ENCODE data around the gene WASF3.

DNA sequence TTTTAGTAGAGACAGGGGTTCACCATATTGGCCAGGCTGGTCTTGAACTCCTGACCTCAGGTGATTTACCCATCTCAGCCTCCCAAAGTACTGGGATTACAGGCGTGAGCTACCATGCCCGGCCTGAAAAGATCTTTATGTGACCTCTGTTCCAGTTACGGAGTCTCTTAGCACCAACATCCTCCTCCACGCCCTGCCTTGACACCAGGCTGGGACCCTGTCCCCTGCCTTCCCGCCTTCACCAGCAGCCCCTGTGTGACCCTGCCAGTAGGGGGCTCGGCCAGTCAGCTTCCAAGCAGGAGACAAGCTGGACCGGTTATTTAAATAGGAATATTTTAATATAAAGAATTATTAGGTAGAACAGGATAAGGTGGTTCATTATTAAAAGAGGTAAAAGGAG, 148.9 kb downstream of the WASF3 start:
- TF ChIP-seq POLR2AphosphoS5 (IDR thresholded peaks at IDR 0.05; ENCODE audit: low read depth, low read length) (no peak), SIN3A (IDR thresholded peaks at IDR 0.05; ENCODE audit: borderline replicate concordance, insufficient read depth, low read length) (no peak)
- TF ChIP-seq, protein P1, sequence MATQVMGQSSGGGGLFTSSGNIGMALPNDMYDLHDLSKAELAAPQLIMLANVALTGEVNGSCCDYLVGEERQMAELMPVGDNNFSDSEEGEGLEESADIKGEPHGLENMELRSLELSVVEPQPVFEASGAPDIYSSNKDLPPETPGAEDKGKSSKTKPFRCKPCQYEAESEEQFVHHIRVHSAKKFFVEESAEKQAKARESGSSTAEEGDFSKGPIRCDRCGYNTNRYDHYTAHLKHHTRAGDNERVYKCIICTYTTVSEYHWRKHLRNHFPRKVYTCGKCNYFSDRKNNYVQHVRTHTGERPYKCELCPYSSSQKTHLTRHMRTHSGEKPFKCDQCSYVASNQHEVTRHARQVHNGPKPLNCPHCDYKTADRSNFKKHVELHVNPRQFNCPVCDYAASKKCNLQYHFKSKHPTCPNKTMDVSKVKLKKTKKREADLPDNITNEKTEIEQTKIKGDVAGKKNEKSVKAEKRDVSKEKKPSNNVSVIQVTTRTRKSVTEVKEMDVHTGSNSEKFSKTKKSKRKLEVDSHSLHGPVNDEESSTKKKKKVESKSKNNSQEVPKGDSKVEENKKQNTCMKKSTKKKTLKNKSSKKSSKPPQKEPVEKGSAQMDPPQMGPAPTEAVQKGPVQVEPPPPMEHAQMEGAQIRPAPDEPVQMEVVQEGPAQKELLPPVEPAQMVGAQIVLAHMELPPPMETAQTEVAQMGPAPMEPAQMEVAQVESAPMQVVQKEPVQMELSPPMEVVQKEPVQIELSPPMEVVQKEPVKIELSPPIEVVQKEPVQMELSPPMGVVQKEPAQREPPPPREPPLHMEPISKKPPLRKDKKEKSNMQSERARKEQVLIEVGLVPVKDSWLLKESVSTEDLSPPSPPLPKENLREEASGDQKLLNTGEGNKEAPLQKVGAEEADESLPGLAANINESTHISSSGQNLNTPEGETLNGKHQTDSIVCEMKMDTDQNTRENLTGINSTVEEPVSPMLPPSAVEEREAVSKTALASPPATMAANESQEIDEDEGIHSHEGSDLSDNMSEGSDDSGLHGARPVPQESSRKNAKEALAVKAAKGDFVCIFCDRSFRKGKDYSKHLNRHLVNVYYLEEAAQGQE (IDR thresholded peaks at IDR 0.05; ENCODE audit: insufficient read depth in 1 of 2, low read depth in 2 of 2, low read length in 2 of 2) = no peak
